Stimulated activated CD4-positive, alpha-beta T cell treated with anti-CD3 and anti-CD28 coated beads, Interleukin-1b, Interleukin-23, amount 100 ng/mL, for 24 hours (primary cell): ENCODE results near the gene ELMO1.

ENCODE experiments used
- DNase-seq, 4 experiments: peaks; one replicate each; pipeline ENCODE4 v3.0.0-alpha.2; 2020; ENCODE audit warnings: low read depth in 4 of 4, low spot score in 1 of 4

The ELMO1 gene

GRCh38 chr7:36937754-36938563, 510.7 kb downstream of the ELMO1 start:
- no peak for DNase-seq

- no peak for DNase-seq
Observed at GRCh38 chr7:36931892-36932291, 516.8 kb downstream of the ELMO1 start.

- DNase-seq = no peak
Observed at GRCh38 chr7:36929791-36930190, 518.9 kb downstream of the ELMO1 start.

GRCh38 chr7:36928718-36929117, 519.9 kb downstream of the ELMO1 start:
- DNase-seq = no peak

GRCh38 chr7:36928311-36928710, 520.4 kb downstream of the ELMO1 start:
- DNase-seq = no peak

- no peak for DNase-seq
Observed at GRCh38 chr7:36925691-36926090, 523.0 kb downstream of the ELMO1 start.

- DNase-seq = no peak
Observed at GRCh38 chr7:36925207-36925606, 523.5 kb downstream of the ELMO1 start.

- DNase-seq = no peak
Observed at GRCh38 chr7:36923943-36924436, 524.7 kb downstream of the ELMO1 start.

- DNase-seq = no peak
Observed at GRCh38 chr7:36923185-36923584, 525.5 kb downstream of the ELMO1 start.

GRCh38 chr7:36920433-36920832, 528.2 kb downstream of the ELMO1 start:
- DNase-seq = no peak

GRCh38 chr7:36919738-36920137, 528.9 kb downstream of the ELMO1 start:
- DNase-seq = no peak

- no peak for DNase-seq
Observed at GRCh38 chr7:36918591-36918990, 530.1 kb downstream of the ELMO1 start.

GRCh38 chr7:36916619-36917018, 532.0 kb downstream of the ELMO1 start:
- DNase-seq = no peak

GRCh38 chr7:36916116-36916515, 532.5 kb downstream of the ELMO1 start:
- DNase-seq = no peak

- DNase-seq = no peak
Observed at GRCh38 chr7:36911788-36912187, 536.9 kb downstream of the ELMO1 start.

- DNase-seq = no peak
Observed at GRCh38 chr7:36910859-36911258, 537.8 kb downstream of the ELMO1 start.

- DNase-seq = no peak
Observed at GRCh38 chr7:36910401-36910800, 538.3 kb downstream of the ELMO1 start.

GRCh38 chr7:36906956-36907635, 541.6 kb downstream of the ELMO1 start:
- DNase-seq = no peak

GRCh38 chr7:36906448-36906847, 542.2 kb downstream of the ELMO1 start:
- DNase-seq = no peak

- DNase-seq = no peak
Observed at GRCh38 chr7:36905841-36906240, 542.8 kb downstream of the ELMO1 start.

- no peak for DNase-seq
Observed at GRCh38 chr7:36904802-36905201, 543.9 kb downstream of the ELMO1 start.

- no peak for DNase-seq
Observed at GRCh38 chr7:36904101-36904500, 544.6 kb downstream of the ELMO1 start.
